ENCODE data around the gene MLLT1.

The MLLT1 gene

GRCh38 chr19:6204866-6205723, 74.7 kb downstream of the MLLT1 start:
- DNase-seq: no peak

GRCh38 chr19:6204212-6204611, 75.6 kb downstream of the MLLT1 start:
- DNase-seq: no peak

- DNase-seq: peak; percentile 99 to 100 (median 99)
Measured at GRCh38 chr19:6199240-6199994, 80.4 kb downstream of the MLLT1 start.

GRCh38 chr19:6198896-6199239, 80.9 kb downstream of the MLLT1 start:
- no peak for DNase-seq

GRCh38 chr19:6196361-6196760, 83.4 kb downstream of the MLLT1 start:
- no peak for DNase-seq

GRCh38 chr19:6188811-6189210, 91.0 kb downstream of the MLLT1 start:
- DNase-seq: no peak

- DNase-seq: no peak
Measured at GRCh38 chr19:6187374-6187773, 92.4 kb downstream of the MLLT1 start.

- DNase-seq: no peak
Measured at GRCh38 chr19:6185835-6186834, 93.6 kb downstream of the MLLT1 start.

- no peak for DNase-seq
Measured at GRCh38 chr19:6185093-6185834, 94.5 kb downstream of the MLLT1 start.

GRCh38 chr19:6181119-6181518, 98.7 kb downstream of the MLLT1 start:
- DNase-seq: no peak

- no peak for DNase-seq
Measured at GRCh38 chr19:6173190-6173589, 106.6 kb downstream of the MLLT1 start.

- no peak for DNase-seq
Measured at GRCh38 chr19:6172074-6172863, 107.5 kb downstream of the MLLT1 start.

GRCh38 chr19:6167115-6167514, 112.7 kb downstream of the MLLT1 start:
- no peak for DNase-seq

GRCh38 chr19:6164906-6165531, 114.8 kb downstream of the MLLT1 start:
- DNase-seq: no peak

GRCh38 chr19:6161271-6161850, 118.4 kb downstream of the MLLT1 start:
- peak in 1 of 4 experiments; percentile 12 for DNase-seq
